Measurements from ENCODE around the gene FCRLA. TPM values are rescaled to one million over a fixed set of nuclear protein-coding genes. Genes with fewer than 3 reads are reported as not detected.

The FCRLA gene
- total RNA-seq, 1 experiment from 2014 or later = 0.25 TPM

- TF ChIP-seq, protein P1, sequence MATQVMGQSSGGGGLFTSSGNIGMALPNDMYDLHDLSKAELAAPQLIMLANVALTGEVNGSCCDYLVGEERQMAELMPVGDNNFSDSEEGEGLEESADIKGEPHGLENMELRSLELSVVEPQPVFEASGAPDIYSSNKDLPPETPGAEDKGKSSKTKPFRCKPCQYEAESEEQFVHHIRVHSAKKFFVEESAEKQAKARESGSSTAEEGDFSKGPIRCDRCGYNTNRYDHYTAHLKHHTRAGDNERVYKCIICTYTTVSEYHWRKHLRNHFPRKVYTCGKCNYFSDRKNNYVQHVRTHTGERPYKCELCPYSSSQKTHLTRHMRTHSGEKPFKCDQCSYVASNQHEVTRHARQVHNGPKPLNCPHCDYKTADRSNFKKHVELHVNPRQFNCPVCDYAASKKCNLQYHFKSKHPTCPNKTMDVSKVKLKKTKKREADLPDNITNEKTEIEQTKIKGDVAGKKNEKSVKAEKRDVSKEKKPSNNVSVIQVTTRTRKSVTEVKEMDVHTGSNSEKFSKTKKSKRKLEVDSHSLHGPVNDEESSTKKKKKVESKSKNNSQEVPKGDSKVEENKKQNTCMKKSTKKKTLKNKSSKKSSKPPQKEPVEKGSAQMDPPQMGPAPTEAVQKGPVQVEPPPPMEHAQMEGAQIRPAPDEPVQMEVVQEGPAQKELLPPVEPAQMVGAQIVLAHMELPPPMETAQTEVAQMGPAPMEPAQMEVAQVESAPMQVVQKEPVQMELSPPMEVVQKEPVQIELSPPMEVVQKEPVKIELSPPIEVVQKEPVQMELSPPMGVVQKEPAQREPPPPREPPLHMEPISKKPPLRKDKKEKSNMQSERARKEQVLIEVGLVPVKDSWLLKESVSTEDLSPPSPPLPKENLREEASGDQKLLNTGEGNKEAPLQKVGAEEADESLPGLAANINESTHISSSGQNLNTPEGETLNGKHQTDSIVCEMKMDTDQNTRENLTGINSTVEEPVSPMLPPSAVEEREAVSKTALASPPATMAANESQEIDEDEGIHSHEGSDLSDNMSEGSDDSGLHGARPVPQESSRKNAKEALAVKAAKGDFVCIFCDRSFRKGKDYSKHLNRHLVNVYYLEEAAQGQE (IDR thresholded peaks at IDR 0.05; ENCODE audit: low read depth) = no peak
These were observed 23.1 kb downstream of the FCRLA start (continued) for GRCh38 chr1:161730050-161730564.

- H3K36me3 ChIP-seq (ENCODE audit: control insufficient read depth in 1 of 2, insufficient read depth in 2 of 2, low read length in 2 of 2) = no peaks in the 10 kb centered on the region
- no peak overlapping the region for H3K4me3 ChIP-seq (replicated peaks in 1 of 2; ENCODE audit: low read depth in 1 of 2, low read length in 2 of 2)
- no TSS peak for BruUV-seq (replicated peaks)
- no peaks in the 10 kb centered on the region; the same call in 1 of the 2 replicates for H3K79me2 ChIP-seq (ENCODE audit: insufficient read depth, low read length)
- peaks cover 19 to 77% of the 10 kb centered on the region in 2 experiments; a peak in 3 of 4 replicates for H3K4me1 ChIP-seq (ENCODE audit: control insufficient read depth in 1 of 2, insufficient read depth in 2 of 2, low read length in 2 of 2)
- ChIA-PET RAD21 (ENCODE audit: low non-redundant PET in 1 of 2, low total read pairs in 2 of 2, uncharacterized antibody in 2 of 2, unreplicated experiment in 2 of 2) (no interaction called here), POLR2A (no interaction called here), CTCF (no interaction called here)
- no peak overlapping the region for H3K27ac ChIP-seq (ENCODE audit: low read depth, low read length)
- no peak overlapping the region for H3K9ac ChIP-seq (ENCODE audit: low read length)
- H2AFZ ChIP-seq (ENCODE audit: low read depth, low read length, poor library complexity, severe bottlenecking) = peak overlapping the region; percentile 34
- H3K4me2 ChIP-seq (ENCODE audit: low read length) = peak overlapping the region; percentile 62
- no peaks in the 10 kb centered on the region for H3K27me3 ChIP-seq (ENCODE audit: insufficient read depth, low read length)
- TF ChIP-seq EGR1 (IDR thresholded peaks at IDR 0.05; ENCODE audit: low read depth) = no peak
- TF ChIP-seq ZNF274 (IDR thresholded peaks at IDR 0.05; ENCODE audit: low read depth, low read length) = no peak
- no peak for TF ChIP-seq CEBPB (IDR thresholded peaks at IDR 0.05; ENCODE audit: low read depth)
- no peak for TF ChIP-seq YY1 (IDR thresholded peaks at IDR 0.05; ENCODE audit: extremely low read depth, insufficient replicate concordance, low read depth, low read length)
- TF ChIP-seq SIN3A (IDR thresholded peaks at IDR 0.05; ENCODE audit: low read depth) = no peak
- no peak for TF ChIP-seq EZH2phosphoT487 (IDR thresholded peaks at IDR 0.05; ENCODE audit: borderline replicate concordance)
- no peak for TF ChIP-seq RAD21 (IDR thresholded peaks at IDR 0.05; ENCODE audit: low read depth)
- no peak for TF ChIP-seq JUND (IDR thresholded peaks at IDR 0.05)
- no peak for TF ChIP-seq ZFX (IDR thresholded peaks at IDR 0.05)
- no peak for TF ChIP-seq FOSL1 (IDR thresholded peaks at IDR 0.05; ENCODE audit: low read depth)
- DNase-seq (ENCODE audit: low read depth, low spot score) (no peak), ATAC-seq (no peak)
- H3K9me3 ChIP-seq (ENCODE audit: control insufficient read depth in 1 of 2, insufficient read depth in 1 of 2, low read depth in 1 of 2, low read length in 2 of 2) = no peaks in the 10 kb centered on the region
- intact Hi-C loops (cut with micrococcal nuclease) = no loop called here
- H3K9me2 ChIP-seq (ENCODE audit: insufficient read depth) = no peaks in the 10 kb centered on the region
- no peaks in the 10 kb centered on the region for H4K20me1 ChIP-seq (ENCODE audit: insufficient read depth)
These were observed 24.2 kb downstream of the FCRLA start for GRCh38 chr1:161731241-161731640.
